Brain pericyte (primary cell): ENCODE measurements around the gene EHBP1L1.

Experiments
- DNase-seq: peaks from one replicate; pipeline ENCODE4 v3.0.0-alpha.2; 2012; ENCODE audit warnings: low read depth, low spot score

Gene EHBP1L1

DNA sequence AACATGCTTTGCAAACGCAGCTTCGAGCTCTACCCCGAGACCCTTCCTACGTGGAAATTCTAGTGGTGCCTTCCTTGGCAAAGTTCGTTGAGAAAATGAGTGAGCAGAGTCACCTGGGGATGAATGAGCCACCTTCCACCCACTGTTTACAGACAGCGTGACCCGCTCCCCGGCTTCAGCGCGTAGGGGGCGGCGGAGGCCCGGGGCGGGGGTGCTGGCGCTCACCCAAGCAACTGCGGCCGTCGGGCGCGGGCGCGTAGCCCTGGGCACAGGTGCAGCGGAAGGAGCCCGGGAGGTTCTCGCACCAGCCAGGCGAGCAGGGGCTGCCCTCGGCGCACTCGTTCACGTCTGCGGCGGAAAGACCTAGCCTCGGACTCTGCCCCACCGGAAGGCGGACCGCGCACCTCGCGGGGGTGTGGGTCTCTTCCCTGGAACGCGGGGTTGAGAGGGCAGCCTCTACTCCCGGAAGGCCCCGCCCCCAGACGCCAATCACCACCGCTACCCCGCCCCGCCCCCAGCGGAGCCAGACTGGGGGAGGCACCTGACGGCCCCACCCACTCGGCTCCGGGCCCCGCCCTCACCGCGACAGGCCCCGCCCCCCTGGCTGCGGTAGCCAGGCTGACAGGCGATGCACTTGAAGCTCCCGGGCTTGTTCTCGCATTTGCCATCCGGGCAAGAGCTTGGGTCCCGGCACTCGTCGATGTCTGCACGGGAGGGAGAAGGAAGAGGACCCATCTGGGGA is 29.5 kb upstream of the EHBP1L1 start:
- DNase-seq = no peak

DNA sequence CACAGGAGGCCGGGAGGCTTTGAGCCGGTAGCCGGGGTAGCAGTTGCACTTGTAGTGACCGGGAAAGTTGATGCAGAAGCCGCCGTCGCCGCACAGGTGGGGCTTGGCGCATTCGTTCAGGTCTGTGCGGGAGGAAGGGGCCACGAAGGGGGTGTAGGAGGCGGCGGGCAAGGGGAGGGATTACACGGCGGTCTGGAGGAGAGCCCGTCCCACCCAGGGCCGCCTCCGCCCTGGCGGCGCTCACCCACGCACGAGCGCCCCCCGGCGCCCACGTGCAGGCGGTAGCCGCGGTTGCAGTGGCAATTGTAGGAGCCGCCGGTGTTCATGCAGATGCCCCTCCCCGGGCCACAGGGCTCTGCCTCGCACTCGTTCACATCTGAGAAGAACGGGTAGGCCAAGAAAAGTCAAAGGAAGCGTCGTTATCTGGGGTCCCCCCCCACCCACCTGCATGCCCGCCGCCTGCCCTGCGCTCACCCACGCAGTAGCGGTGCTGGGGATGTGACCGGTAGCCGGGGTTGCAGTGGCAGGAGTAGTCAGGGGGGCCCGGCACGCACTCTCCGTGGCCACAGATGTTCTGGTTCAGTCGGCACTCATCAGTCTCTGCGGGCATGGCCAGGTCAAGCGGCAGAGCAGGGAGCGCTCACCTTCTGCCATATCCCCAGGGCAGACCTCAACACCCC is 28.3 kb upstream of the EHBP1L1 start:
- DNase-seq = no peak

DNA sequence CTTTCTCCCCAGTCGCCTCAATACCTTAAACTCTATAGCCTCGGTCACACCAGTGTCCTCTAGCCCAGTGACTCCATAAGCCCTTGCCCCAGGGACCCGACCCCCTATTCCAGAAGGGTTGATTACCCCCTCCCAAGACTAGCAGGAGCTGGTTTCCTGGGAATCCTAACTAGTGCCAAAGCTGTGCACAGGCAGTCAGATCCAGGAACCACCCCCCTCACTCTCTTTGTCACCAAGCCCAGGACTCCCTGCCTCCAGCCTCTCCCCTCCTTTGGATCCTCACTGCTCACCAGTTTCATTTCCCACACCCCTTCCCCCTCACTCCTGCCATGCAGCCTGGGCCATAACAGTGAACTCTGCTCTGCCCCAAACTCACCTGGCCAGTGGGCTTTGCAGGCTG is 27.5 kb upstream of the EHBP1L1 start:
- DNase-seq = no peak

DNA sequence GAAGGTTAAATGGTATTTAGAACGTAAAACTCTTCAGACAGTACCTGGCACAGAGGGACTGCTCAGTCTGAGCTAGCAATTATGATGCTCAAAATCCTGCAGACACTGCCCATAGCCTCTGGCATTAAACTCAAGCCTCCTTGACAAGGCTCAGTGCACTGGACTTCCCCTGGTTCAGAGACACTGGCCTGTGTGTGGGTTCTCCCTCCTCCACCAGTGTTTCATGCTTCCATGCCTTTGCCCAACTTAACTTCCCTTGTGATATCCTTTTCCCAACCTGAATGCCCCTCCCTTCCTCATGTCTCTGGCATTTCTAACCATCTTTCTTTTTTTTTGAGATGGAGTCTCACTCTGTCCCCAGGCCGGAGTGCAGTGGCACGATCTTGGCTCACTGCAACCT is 26.8 kb upstream of the EHBP1L1 start:
- no peak for DNase-seq

DNA sequence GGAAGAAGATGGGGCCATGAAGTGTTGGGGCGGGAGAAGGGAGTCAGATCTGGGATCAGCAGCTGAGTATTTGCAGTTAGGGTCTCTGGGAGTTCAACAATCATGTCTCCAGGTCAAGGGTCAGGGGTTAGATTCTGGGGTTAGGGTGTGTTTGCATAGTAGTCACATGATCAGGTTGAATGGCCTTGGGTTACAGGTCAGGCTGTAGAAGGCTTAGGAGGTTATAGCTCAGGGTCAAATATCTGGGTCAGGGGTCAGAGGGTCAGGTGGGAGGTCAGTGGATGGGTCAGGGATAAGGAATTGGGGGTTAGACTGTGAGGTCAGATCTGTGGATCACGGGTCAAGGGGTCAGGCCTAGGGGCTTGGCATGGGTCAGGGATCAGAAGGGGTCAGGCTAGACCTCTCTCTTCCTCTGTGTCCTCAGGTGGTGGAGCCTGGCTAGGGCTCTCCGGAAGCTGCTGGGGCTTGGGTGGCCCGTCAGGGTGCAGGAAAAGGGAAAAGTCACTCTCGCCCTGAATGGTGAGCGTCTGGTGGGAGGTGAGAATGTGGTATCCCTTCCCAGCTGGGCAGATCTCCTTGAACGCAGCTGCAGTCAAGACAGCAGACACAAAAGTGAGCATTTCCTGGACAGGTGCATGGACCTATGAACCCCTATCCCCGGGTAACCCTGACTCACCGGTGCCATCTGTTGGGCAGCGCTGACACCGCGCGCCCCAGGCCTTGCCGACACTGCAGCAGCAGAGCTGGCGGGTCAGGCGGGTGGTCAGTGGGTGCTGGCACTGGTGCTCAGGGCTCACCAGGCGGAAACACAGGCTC is 24.1 kb upstream of the EHBP1L1 start:
- no peak for DNase-seq

DNA sequence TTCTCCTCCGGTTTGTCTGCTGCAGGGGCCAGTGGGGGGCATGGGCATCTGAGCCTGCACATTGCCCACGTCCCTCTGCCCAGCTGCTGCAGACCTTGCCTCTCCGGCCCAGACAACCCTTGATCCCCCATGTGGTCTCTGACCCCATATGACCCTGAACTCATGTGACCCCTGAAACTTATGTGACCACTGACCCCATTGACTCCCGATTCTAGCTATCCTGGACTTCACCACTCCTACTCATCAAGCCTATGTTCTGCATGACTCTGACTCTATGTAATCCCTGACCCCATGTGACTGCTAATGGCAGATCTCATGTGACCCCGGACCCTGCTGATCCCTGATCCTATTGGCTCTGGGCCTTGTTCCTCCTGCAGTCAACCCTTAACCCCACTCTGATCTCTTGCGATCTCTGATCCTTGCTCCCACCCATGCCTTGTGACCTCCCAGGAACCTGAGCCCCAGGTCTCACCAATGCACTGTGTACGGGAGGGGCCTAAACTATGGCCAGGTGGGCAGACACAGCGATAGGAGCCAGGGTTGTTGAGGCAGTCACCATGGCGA is 23.4 kb upstream of the EHBP1L1 start:
- no peak for DNase-seq

DNA sequence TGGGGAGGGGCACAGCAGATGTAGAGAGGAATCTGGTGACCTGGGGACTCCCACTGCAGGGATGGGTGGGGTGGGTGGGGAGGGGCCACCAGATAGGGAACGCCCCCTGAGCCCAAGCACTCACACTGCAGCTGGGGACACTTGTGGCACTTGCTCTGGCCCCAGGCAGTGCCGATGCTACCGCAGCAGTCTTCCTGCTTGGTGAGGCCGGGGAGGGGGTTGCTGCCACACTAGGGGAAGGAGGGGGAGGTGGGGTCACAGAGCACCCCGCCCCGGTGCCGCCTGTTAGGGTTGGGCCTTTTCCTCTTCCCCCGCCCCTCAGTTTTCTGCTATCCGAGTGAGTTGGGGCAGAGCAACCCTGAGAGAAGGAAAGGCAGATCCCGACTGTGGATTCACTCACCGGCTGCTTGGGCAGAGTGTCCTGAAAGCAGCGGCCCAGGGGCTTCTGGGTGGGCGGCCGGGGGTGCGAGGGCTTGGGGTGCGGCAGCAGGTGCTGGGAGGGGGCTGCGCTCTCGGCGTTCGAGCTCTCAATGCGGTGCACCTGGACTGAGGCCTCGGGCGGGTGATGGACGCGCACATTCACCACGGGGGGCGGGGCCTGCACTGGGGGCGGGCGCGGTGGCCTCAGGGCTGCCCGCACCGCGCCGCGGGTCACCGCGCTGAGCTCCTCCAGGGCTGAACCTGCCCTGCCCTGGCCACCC is 22.4 kb upstream of the EHBP1L1 start:
- no peak for DNase-seq

DNA sequence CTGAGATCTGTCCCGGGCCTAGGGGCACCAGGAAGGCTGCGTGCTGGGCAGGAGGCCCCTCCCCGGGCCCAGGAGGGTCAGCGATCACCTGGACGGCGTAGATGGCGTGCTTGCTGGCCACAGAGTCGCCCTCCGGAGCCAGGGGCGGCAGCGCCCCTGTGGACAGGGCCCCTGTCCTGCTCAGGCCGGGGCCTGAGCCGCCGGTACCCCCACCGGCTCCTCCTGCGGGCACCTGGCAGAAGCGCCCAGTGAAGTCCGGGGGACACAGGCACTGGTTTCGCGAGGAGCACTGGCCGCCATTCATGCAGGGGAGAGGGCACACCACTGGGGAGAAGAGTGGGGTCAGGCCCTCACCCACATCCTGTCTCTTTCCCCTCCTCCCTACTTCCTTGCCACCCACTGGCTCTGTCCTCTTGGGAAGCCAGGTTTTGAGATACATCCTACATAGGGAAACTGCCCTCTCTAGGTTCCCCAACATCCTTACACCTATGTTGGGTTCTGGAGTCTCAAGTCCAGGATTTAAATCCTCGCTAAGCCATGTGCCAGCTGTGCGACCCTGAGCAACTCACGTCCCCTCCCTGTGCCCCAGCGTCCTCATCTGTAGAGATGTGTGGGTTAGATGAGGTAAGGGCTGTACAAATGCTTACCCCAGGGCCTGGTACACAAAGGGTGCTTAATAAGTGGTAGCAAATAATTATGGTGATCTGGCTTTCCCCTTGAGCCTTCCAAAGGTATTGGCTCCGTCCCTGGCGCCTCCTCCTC is 21.6 kb upstream of the EHBP1L1 start:
- no peak for DNase-seq

DNA sequence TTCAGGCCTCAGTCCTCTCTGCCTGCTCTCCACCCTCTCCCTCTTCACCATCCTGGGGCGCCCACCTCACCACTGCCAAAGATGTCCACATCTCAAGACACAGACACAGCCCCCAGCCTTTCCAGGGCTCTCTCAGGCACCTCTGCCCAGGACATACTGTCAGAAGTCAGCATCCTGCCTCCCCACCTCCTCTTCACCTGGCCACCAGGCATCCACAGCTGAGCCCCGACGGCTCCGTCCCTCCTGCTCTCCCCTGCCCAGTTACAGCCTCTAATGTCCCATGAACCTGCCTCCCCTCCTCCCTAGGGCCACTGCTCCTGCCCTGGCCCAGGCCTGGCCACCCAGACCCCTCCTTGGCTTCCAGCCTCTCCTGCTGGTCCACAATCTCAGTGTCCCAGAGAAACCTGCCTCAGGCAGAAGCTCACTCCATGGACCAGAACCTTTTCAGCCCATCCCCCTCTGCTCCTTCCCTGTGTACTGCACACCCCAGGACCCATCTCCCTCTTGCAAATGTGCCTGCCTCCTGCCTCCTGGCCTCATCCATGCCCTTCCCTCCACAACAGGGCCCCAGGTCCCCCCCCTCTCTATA is 20.9 kb upstream of the EHBP1L1 start:
- DNase-seq = no peak

DNA sequence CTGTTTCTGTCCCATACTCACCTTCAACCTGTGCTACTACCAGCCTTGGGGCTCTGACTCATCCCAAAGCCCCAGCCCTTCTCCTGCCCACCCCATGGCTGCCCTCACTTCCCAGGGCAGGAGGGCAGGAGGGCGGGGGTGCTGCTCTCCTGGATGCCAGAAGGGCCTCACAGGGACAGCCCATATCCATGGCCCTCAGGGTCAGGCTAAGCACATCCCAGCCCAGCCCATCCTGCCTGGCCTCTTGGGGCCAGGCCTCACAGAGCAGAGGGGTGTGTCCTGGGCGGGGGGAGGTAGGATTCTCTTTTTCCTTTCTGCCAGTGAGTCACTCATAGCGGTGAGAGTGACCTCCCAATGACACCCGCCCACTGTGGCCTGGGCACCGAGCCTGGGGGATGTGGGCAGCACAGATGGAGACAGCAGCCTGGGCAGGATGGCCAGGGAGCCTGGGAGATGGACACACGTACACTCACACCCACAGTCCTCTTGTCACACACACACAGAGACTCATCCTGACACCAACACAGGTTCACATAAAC is 20.1 kb upstream of the EHBP1L1 start:
- DNase-seq = no peak

DNA sequence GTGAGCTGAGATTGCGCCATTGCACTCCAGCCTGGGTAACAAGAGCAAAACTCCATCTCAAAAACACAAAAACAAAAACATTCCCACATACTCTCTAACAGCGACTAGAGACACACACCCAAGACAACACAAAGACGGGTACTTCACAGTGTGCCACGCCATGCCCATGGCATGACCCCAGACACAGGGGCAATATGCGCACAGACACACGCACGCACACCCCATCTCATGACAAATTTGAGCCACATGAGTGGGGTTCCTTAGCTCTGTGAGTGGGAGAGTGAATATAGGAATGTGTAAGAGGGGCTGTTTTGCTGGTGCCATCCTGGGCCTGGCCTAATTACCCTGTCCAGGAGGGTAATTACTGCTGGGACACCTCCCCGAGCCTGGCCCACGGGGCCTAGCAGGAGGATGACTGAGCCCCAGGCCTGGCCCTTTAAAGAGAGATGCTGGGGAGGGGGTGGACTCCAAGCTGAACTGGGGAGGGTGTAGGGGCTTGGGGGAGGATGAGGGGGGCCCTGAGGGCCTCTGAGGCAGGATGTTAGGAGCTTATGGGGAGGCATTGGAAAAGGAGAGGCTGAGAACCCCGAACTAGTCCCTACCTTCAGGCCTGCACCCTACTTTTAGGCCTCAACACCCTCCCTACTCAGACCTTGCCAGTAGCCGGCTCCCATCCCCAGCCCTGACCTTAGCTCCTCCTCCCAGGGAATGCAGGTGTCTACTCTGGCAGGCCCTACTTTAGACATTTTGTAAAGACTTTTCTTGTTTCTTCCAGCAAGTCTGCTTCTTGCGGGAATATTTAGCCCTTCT is 19.2 kb upstream of the EHBP1L1 start:
- no peak for DNase-seq

DNA sequence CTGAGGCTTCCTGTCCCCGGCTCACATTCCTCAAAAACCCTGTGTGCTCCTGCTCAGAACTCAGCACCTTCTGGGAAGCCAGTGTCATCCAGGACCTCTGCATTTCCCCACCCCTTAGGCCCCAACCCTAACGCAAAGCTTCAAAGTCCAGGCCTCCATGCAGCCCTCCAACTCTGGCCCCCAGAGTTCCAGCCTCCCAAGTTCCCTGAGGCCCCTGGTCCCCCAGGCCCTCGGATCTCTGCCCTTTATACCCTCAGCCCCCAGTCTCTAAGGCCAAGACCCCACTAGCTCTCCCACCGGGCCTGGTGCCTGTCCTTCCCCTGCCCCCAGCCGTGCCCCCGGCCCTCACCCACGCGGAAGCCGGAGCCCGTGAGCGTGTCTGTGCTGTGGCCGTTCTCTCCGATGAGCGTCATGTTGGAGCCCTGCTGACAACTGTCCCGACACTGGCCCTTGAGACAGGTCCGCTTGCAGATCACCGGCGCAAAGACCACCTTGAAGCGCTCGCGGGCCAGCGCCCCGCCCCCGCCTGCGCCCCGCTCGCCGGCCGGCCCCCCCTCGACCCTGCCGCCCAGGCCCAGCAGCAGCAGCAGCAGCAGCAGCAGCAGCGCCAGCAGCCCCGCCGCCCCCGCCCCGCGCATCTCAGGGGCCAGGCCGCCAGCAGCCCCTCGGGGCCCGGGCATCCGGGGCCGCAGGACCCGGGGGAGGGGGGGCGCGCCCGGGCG is 18.4 kb upstream of the EHBP1L1 start:
- no peak for DNase-seq

DNA sequence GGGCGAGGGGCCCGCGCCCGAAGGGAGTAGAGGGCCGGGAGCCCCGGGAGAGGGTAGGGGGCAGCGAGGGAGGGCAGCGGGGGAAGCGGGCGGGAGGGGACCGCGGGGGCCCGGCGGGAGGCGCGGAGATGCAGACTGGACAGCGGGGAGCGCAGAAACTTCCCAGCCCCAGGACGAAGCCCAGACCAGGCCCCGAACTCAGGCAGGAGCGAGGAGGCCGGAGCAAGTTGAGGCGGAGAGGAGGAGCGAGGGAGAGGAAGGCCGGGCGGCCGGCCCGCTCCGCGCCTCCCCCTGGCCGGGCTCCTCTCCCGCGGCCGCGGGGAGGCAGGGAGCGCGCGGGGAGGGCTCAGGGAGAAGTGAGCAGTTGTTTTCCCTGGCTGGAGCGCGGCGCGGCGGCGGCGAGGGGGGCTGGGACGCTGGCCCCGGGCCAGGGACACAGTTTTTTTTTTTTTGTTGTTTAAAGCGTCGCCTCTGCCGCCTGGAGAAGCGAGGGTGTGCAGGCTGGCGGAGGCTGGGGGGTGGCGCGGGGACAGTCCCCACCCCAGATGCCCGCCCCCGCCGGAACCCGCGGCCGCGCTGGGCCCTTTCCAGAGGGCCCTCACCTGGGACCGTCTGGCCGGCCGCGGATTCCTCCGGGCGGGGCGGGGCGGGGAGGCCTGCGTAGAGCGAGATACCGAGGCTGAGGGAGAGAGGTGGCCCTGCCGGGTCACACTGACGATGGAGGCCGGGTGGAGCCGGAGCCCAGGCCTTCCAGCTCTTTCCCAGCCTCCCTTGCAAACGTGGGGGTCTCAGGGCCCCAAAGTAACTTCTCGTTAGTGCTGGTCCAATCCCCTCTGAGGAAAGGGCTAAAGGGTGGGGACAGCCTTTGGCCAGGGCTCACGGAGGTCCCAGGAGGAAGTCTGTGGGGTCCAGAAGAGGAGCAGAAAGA is 17.6 kb upstream of the EHBP1L1 start, which contains the start of gene LTBP3:
LTBP3 (minus strand) TSS at position 358 of the 928 bp plus-strand sequence. CDS start 400 bp downstream, outside the sequence.
- no peak for DNase-seq

DNA sequence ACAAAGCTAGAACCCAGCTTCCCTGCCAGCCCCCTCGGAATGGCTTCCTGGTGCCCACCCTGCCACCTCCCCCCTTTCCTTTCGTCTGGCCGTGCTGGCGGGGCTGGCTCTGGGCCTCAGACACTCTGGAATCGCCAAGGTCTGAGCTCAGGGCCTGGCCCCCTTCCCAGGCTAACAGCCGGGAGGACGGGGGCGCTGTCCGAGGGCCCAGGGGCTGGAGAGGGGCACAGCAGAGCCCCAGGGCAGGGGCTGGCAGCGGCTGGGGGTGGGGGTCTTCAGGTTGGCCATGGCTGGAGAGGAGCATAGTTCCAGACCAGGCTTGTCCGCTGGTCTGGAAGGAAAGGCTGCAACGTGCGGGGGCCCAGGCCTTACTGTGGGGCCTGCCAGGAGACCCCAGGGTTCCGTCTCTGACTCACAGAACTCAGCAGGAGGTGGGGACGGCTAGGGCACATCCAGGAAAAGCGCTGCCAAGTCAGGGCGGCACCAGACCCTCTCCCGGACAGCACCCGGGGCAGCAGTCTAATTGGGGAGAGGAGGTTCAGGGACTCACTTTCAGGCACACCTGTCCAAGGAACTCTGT is 16.8 kb upstream of the EHBP1L1 start:
- DNase-seq = no peak

DNA sequence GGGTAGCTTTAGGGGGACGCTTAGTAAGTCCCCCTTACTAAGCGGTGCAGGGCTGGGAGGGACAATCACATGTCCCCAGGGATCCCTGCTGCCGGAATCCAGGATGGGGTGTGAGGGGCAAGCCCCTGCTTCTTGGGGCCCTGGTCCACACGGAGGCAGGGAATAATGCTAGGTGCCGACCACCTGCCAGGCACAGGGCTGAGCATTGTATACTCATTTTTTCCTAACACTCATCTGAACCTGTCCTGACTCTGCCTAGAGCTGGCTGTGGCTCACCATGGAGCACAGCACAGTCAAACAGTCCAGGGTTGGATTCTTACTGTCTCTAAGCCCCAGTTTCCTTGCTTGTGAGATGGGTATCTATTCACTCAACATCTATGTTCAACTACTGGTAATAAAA is 16.3 kb upstream of the EHBP1L1 start:
- no peak for DNase-seq

DNA sequence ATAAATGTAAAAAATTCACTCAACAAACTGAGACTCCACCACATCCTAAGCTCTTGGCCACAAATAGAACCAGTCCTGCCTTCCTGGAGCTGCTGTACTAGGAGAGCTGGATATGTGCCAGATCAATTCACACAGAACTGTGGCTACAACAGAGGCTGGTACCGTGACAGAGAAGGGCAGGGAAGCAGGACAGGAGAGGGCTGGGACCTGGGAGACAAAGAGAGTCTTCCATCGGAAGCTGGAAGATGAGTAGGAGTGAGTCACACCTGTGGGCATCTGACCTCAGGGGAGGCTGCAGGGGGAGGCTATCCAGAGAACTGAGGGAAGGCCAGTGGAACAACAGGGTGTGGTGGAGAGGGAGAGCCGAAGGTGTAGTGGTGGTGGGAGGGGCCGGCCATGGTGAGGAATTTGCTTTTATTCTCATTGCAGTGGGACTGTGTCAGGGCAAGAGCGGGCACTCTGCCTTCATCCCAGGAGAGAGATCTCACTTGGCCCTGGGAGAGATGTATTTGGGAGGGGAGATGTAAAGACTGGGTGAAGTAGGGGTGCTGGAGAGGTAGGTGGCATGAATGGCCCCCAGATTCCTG is 15.8 kb upstream of the EHBP1L1 start:
- no peak for DNase-seq
